Fibroblast of upper back skin (primary cell): ENCODE data around the gene ANKRD7.

Source experiments
- DNase-seq: peaks from one replicate; pipeline ENCODE4 v3.0.0-alpha.2; 2013

The ANKRD7 gene

GRCh38 chr7:118224521-118224920 lies at the start of gene ANKRD7:
TSS of gene ANKRD7 (plus strand) at chr7:118224704. CDS start at chr7:118224831, 127 bp downstream.
- no peak for DNase-seq

- DNase-seq: no peak
Observed at GRCh38 chr7:118175740-118176139, 48.8 kb upstream of the ANKRD7 start.

- DNase-seq: no peak
Observed at GRCh38 chr7:118179191-118179590, 45.3 kb upstream of the ANKRD7 start.

GRCh38 chr7:118182593-118183427 lies 41.7 kb upstream of the ANKRD7 start:
- DNase-seq: no peak

- no peak for DNase-seq
Observed at GRCh38 chr7:118183428-118183785, 41.1 kb upstream of the ANKRD7 start.

- DNase-seq: peak; percentile 99
Observed at GRCh38 chr7:118183786-118184564, 40.5 kb upstream of the ANKRD7 start, which contains the start of gene LSM8. TSS of gene LSM8 (plus strand) at chr7:118184164. CDS start at chr7:118184224, 60 bp downstream.

GRCh38 chr7:118184565-118184940 lies 40.0 kb upstream of the ANKRD7 start:
- no peak for DNase-seq

- DNase-seq: peak; percentile 90
Observed at GRCh38 chr7:118185163-118185860, 39.2 kb upstream of the ANKRD7 start.

GRCh38 chr7:118186501-118186900 lies 38.0 kb upstream of the ANKRD7 start:
- no peak for DNase-seq

- no peak for DNase-seq
Observed at GRCh38 chr7:118194571-118194970, 29.9 kb upstream of the ANKRD7 start.

- peak; percentile 53 for DNase-seq
Observed at GRCh38 chr7:118195837-118196474, 28.5 kb upstream of the ANKRD7 start.

- DNase-seq: no peak
Observed at GRCh38 chr7:118202061-118202460, 22.4 kb upstream of the ANKRD7 start.

GRCh38 chr7:118214051-118214832 lies 10.3 kb upstream of the ANKRD7 start:
- DNase-seq: peak; percentile 88

- DNase-seq: no peak
Observed at GRCh38 chr7:118214833-118215182, 9.7 kb upstream of the ANKRD7 start.

- no peak for DNase-seq
Observed at GRCh38 chr7:118217210-118217619, 7.3 kb upstream of the ANKRD7 start.

GRCh38 chr7:118218413-118219156 lies 5.9 kb upstream of the ANKRD7 start:
- peak; percentile 13 for DNase-seq

- no peak for DNase-seq
Observed at GRCh38 chr7:118219157-118219512, 5.4 kb upstream of the ANKRD7 start.

- no peak for DNase-seq
Observed at GRCh38 chr7:118220583-118220982, 3.9 kb upstream of the ANKRD7 start.

- no peak for DNase-seq
Observed at GRCh38 chr7:118222591-118222990, 1.9 kb upstream of the ANKRD7 start.

GRCh38 chr7:118232837-118233236 lies 8.3 kb downstream of the ANKRD7 start:
- peak; percentile 32 for DNase-seq

GRCh38 chr7:118233799-118234198 lies 9.3 kb downstream of the ANKRD7 start:
- no peak for DNase-seq
